Omental fat pad (tissue), 4 donors: ENCODE data around the gene ANKS1B. TPM values are rescaled to one million over a fixed set of nuclear protein-coding genes. Genes with fewer than 3 reads are reported as not detected.

Experiments
- ATAC-seq: fragments of 150-250 bp; one replicate; pipeline ENCODE4 v1.9.1; 2016; ENCODE audit warnings: mild to moderate bottlenecking, moderate library complexity; ENCODE audit not compliant: low FRiP score
- DNase-seq: peaks from one replicate; pipeline ENCODE4 v3.0.0-alpha.2; 2019; ENCODE audit warnings: low spot score
- total RNA-seq, 4 donors: library from RNA; depleted of rRNA; stranded (reverse); fragments of >200 nt; gene quantifications; one replicate each; pipeline ENCODE4 v1.1.0, GENCODE V29; 2016
- TF ChIP-seq, protein P1 (sequence below), 3 donors: fragments of 450-650 bp; IDR thresholded peaks; one replicate each; pipeline ENCODE4 v1.5.1; 2016 to 2017; ENCODE audit warnings: antibody characterized with exemption in 3 of 3, mild to moderate bottlenecking in 3 of 3, moderate library complexity in 2 of 3

Gene ANKS1B
- total RNA-seq, 4 donors from 2014 or later: 5.5 to 26.4 (median 7.6) TPM

GRCh38 chr12:99997806-99998205 lies 13.1 kb upstream of the ANKS1B start:
- ATAC-seq: no peak
- no peak for DNase-seq
- TF ChIP-seq, protein P1, sequence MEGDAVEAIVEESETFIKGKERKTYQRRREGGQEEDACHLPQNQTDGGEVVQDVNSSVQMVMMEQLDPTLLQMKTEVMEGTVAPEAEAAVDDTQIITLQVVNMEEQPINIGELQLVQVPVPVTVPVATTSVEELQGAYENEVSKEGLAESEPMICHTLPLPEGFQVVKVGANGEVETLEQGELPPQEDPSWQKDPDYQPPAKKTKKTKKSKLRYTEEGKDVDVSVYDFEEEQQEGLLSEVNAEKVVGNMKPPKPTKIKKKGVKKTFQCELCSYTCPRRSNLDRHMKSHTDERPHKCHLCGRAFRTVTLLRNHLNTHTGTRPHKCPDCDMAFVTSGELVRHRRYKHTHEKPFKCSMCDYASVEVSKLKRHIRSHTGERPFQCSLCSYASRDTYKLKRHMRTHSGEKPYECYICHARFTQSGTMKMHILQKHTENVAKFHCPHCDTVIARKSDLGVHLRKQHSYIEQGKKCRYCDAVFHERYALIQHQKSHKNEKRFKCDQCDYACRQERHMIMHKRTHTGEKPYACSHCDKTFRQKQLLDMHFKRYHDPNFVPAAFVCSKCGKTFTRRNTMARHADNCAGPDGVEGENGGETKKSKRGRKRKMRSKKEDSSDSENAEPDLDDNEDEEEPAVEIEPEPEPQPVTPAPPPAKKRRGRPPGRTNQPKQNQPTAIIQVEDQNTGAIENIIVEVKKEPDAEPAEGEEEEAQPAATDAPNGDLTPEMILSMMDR (IDR thresholded peaks at IDR 0.05): no peak

DNA sequence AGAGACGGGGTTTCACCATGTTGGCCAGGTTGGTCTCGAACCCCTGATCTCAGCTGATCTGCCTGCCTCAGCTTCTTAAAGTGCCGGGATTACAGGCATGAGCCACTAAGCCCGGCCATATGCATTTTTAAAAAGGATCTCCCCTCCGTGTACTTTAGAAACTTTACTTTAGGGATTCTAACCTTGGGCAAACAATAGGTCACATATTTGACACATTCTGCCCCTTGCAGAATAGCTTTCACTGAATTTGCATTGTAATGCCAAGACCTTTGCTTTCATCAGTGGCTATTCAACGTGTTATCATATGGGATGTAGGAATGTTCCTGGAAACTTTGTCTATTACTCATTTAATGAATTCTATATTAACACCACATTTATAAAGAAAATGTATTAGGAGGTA lies 11.4 kb upstream of the ANKS1B start:
- no peak for DNase-seq
- TF ChIP-seq, protein P1 (IDR thresholded peaks at IDR 0.05): no peak
- ATAC-seq: no peak

DNA sequence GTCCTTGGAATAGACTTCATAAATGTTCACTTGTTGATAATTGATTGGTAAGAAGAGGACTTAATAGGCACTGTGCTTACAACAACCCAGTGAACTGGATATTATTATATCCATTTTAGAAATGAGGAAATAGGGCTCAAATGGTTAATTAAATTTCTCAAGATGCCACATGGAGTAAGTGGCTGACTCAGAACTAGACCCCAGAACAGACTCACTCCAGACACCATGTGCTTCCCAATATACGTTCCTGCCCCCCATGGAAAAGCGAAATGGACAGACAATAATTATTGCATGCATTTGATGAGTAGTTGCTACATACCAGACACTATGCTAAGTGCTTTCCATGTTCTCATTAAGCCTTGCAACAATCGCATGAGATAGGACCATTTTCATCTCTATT lies 895 bp upstream of the ANKS1B start:
- TF ChIP-seq, protein P1 (IDR thresholded peaks at IDR 0.05): no peak
- DNase-seq (no peak), ATAC-seq (no peak)

DNA sequence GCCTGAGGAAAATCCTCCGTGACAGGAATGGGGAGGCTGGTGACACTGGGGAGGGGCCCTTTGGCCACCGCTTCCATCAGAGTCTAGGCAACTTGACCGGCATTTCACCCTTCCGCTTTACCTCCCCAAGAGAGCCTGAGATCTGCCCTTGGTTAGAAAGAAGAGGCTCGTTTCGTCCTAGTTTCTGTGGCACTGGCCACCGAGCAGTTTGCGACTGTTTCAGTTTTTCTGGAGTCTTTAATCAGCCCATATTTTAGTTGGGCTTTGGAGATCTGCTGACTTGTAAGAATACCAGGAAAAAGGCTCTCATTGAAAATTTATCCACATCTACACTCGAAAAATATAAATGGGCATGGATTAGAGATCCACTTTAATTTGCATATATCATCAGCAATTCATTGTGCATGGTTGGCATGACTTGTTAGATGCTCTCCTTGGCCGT lies 414 bp upstream of the ANKS1B start:
- DNase-seq: no peak
- peak; percentile 11 for ATAC-seq
- TF ChIP-seq, protein P1 (IDR thresholded peaks at IDR 0.05): no peak

DNA sequence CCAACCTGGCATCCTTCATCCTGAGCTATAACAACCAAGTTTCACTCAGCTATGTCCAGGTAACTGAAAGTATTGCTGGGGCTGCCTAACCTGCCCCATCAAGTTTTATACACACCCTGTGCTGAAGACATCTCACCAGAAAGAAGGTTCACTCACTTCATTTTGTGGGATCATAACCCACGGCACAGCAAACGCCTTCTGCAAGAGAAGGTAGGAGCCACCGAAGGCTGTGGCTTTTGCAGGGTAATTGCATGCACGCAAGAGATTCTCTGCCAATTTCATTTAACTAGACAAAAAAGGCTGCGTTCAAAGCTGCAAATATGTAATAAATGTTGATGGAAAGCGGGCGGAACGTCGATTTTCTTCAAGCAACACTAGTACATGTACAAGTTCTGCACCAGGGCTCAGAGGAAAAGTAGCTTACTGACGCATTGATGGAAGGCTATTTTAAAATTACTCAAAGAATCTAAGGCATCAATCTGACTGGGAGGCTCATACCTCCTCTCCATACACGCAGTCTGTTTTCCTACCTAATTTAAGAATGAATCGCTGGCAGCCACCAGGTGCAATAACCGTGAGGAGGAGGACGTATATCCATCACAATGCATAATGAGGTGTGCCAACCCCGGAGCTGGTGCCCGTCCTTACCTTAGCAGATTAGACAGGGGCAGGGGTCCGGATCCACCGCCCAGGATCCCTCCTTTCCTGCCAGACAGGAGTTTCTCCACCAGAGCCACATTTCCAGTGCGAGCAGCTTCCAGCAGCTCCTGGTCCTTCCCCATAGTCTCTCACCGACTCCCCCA lies 1.1 kb downstream of the ANKS1B start:
- ATAC-seq (peak; percentile 18), DNase-seq (no peak)
- TF ChIP-seq, protein P1 (IDR thresholded peaks at IDR 0.05): no peak

DNA sequence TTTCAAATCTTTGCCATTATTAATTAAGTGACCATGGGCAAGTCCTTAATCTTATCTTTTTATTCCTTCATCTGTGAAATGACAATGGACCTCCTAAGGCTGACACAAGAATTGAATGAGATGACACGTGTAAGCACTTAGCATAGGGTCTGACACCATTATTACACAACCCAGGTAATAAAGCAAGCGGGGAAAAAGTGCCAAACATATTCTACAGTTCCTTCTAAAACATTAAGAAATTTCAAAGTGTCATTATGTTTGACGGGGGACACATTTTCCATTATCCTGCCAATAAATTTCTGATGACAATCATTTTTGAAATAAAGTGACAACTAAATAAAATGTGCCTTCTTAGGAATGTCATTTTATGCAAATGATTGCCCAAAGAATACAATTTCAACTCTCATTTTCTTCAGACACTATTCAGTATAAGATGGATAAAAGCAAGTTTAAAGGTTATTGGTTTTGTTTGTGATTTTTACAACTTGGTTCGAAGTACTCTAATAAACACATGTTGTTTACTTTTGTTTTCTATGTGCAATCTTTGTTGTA lies 3.0 kb downstream of the ANKS1B start:
- ATAC-seq: no peak

More for the DNA sequence above, 3.0 kb downstream of the ANKS1B start:
- TF ChIP-seq, protein P1 (IDR thresholded peaks at IDR 0.05): no peak
- no peak for DNase-seq
